ENCODE measurements around the gene GEN1. TPM values are rescaled to one million over a fixed set of nuclear protein-coding genes. Genes with fewer than 3 reads are reported as not detected.

Gene GEN1
- total and polyA plus RNA-seq, 2 of the 4 experiments (the other 2 are of a cell fraction): 7.9 to 8.3 TPM

GRCh38 chr2:17798338-17798737 is 44.4 kb downstream of the GEN1 start:
- ATAC-seq (ENCODE audit: low read depth): no peak
- in situ Hi-C loops (cut with MboI; ENCODE audit: low sequenced_read_pairs): no loop called here
- DNase-seq: no peak
- H3K18ac ChIP-seq (ENCODE audit: low read depth, low read length): no peak overlapping the region
- H2AFZ ChIP-seq (replicated peaks; ENCODE audit: low read length, poor library complexity): no peak overlapping the region
- no peak overlapping the region for H3K27ac ChIP-seq (ENCODE audit: insufficient read depth, low read length)
- WGBS, 2 experiments (ENCODE audit: extremely low coverage in 2 of 2, insufficient read length in 1 of 2): 83% methylated on average over 1 of the region's 4 CpGs; no CpG with 5 or more reads in 1 of the 2 experiments
- no peak overlapping the region for H2AK5ac ChIP-seq (ENCODE audit: low read depth, low read length)
- TF ChIP-seq MAZ (IDR thresholded peaks at IDR 0.05; ENCODE audit: borderline replicate concordance, low read depth, low read length): no peak
- no peak for TF ChIP-seq ELK1 (IDR thresholded peaks at IDR 0.05; ENCODE audit: borderline replicate concordance, low read depth, low read length)
- no peak for TF ChIP-seq USF2 (IDR thresholded peaks at IDR 0.05; ENCODE audit: low read depth, low read length)
- no peak for TF ChIP-seq RCOR1 (IDR thresholded peaks at IDR 0.05; ENCODE audit: insufficient replicate concordance, low read length)
- TF ChIP-seq MAFK (IDR thresholded peaks at IDR 0.05; ENCODE audit: low read depth, low read length): no peak
- no peak for TF ChIP-seq SMC3 (IDR thresholded peaks at IDR 0.05; ENCODE audit: low read depth, low read length)
- no peak for TF ChIP-seq MXI1 (IDR thresholded peaks at IDR 0.05; ENCODE audit: borderline replicate concordance, low read depth, low read length)
- TF ChIP-seq RAD21 (IDR thresholded peaks at IDR 0.05; ENCODE audit: low read length): no peak
- no peak for TF ChIP-seq BHLHE40 (IDR thresholded peaks at IDR 0.05; ENCODE audit: low read depth, low read length)
- no peak for TF ChIP-seq FOS (IDR thresholded peaks at IDR 0.05; ENCODE audit: low read depth, low read length)
- TF ChIP-seq CEBPB (IDR thresholded peaks at IDR 0.05; ENCODE audit: low read depth, low read length): no peak
- TF ChIP-seq RFX5 (IDR thresholded peaks at IDR 0.05; ENCODE audit: low read depth, low read length): no peak
- TF ChIP-seq CTCF (conservative IDR thresholded peaks at IDR 0.05; ENCODE audit: low read depth, low read length): no peak
- TF ChIP-seq NFE2L2 (IDR thresholded peaks at IDR 0.05; ENCODE audit: low read depth, low read length): no peak
- TF ChIP-seq POLR2A (IDR thresholded peaks at IDR 0.05; ENCODE audit: low read depth, low read length): no peak
- no peak overlapping the region for H2BK15ac ChIP-seq (ENCODE audit: low read depth, low read length)
- peaks cover 19% of the 10 kb centered on the region for H3K27me3 ChIP-seq (ENCODE audit: control insufficient read depth, insufficient read depth, low read length)
- no peak overlapping the region for H4K91ac ChIP-seq (ENCODE audit: insufficient read depth, low read depth, low read length)
- POLR2A ChIA-PET (ENCODE audit: unreplicated experiment): no interaction called here
- no peaks in the 10 kb centered on the region for H3K9me3 ChIP-seq (ENCODE audit: control insufficient read depth, insufficient read depth, low read length)
- no peak overlapping the region for H4K8ac ChIP-seq (ENCODE audit: low read depth in 2 of 2, low read length in 2 of 2)
- H3K4ac ChIP-seq (ENCODE audit: low read depth, low read length): no peak overlapping the region
- no TSS peak for BruUV-seq (replicated peaks)
- no peaks in the 10 kb centered on the region for H4K20me1 ChIP-seq (ENCODE audit: insufficient read depth, low read length)
- no peak overlapping the region for H2BK5ac ChIP-seq (ENCODE audit: low read depth, low read length, poor library complexity, severe bottlenecking)
- H3K23ac ChIP-seq (ENCODE audit: low read depth, low read length): no peak overlapping the region
- no peaks in the 10 kb centered on the region for H3K36me3 ChIP-seq (ENCODE audit: control insufficient read depth, insufficient read depth, low read length)
- dilution Hi-C loops (cut with HindIII; ENCODE audit: low sequenced_read_pairs, unreplicated experiment): no loop called here
- no peak overlapping the region for H4K5ac ChIP-seq (ENCODE audit: low read depth, low read length)
- intact Hi-C loops (cut with micrococcal nuclease): no loop called here
- no peak overlapping the region for H2BK120ac ChIP-seq (ENCODE audit: low read depth, low read length)
- CTCF ChIA-PET: no interaction called here
- H3K79me1 ChIP-seq (ENCODE audit: low read depth in 1 of 2, low read length in 2 of 2): no peaks in the 10 kb centered on the region
- no peak overlapping the region for H3K56ac ChIP-seq (ENCODE audit: extremely low read depth, insufficient read depth, low read length)
- no peak overlapping the region for H3K4me2 ChIP-seq (ENCODE audit: low read depth, low read length)
- H3K9ac ChIP-seq (ENCODE audit: low read depth, low read length): no peak overlapping the region
- no peak overlapping the region for H2AK9ac ChIP-seq (replicated peaks; ENCODE audit: low read depth, low read length, poor library complexity)
- 0 out of 2 replicates have a peak, but pooled peaks cover 2% of the 10 kb centered on the region for H3K4me1 ChIP-seq (ENCODE audit: control insufficient read depth, insufficient read depth, low read length)
- no peak overlapping the region for H3K14ac ChIP-seq (replicated peaks; ENCODE audit: low read depth, low read length)
- no peak overlapping the region for H2BK20ac ChIP-seq (ENCODE audit: low read depth, low read length)
- no peak overlapping the region for H3K4me3 ChIP-seq (ENCODE audit: insufficient read depth, low read depth, low read length)
- H3K9me1 ChIP-seq (ENCODE audit: insufficient read depth, low read length): no peaks in the 10 kb centered on the region
